HG02588 (cell line): Measurements from ENCODE around the gene OTX2.

ENCODE experiments used
- ATAC-seq: cut with Tn5 transposase; IDR thresholded peaks from one replicate; pipeline ENCODE4 v1.9.1; 2021; ENCODE audit warnings: mild to moderate bottlenecking, moderate library complexity; ENCODE audit not compliant: unreplicated experiment

Gene OTX2

DNA sequence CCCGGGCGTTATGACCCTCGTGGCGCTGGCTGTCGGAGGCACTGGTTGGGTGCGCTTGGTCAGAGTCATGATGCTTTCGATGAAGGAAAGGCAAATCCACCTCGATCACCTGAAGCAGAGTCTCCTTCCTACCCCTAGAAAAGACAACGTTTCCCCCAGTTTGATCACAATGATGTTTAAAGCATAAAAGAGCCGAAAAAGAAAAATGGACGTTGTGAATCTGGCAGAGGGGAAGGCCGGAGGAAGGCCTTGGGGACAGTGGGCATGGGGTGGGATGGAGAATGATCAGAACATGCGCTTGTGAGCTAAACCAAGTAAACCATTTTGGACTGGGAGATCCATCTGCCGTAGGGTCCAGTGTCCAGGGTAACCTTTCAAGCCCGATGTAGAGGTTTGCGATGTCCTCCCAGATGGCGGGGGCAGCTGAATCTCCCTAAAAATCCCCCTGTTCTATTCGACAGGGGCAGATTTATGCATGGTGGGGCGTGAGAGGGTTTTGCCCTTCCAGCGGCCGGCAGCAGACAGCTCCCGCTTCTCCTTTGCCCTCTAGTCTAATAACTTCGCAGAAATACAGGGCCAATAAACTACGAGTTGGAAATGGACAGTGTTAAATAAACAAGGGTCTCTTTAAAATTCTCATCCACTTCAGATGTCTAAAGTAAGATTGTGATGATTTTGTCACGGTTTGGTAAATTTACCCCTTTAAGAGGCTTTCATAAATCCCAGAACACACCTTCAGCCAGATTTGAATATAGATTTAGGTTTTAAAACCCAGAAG lies 2.3 kb upstream of the OTX2 start:
- no peak for ATAC-seq

- ATAC-seq: no peak
Measured at GRCh38 chr14:56811593-56812363, 1.5 kb upstream of the OTX2 start.

GRCh38 chr14:56810836-56811592 lies 735 bp upstream of the OTX2 start:
- ATAC-seq: no peak

DNA sequence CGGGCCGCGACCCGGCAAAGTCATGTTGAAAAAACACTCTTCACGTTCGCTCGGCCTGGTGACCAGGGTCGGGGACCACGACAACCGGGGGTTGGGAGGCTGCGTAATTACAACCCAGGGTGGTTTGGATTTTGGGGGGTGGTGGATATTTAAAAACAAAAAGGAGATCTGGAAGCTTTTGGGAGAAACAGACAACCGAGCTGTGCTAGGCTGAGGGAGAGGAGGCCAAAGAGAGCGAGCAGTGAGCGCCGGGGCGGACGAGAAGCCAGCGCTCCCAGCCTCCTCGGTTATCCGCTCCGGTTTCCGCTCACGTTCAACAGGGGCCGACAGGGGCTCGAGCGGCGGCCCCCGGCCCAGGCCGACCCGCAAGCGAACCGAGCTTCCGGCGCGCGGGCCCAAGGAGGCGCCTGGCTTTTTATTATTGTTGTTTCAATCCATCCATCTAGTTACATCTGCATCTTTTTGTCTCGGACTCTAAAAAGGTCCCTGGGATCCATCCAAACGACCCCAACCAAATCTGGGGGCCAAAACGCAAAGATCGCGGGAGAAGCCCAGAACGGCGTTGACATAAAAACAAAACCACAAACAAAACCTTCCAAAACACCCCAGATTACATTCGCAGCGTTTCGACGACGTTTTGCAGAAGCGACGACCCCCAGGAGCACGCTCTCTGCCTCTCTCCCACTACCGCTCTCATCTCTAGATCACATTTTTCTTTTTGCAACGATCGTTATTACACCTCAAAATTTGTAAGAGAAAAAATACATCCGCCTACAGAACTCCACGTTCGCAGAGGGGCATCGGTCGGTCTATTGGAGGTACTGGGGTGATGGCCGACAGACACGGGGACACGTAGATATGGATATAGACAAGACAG lies 771 bp downstream of the OTX2 start:
- ATAC-seq: no peak

DNA sequence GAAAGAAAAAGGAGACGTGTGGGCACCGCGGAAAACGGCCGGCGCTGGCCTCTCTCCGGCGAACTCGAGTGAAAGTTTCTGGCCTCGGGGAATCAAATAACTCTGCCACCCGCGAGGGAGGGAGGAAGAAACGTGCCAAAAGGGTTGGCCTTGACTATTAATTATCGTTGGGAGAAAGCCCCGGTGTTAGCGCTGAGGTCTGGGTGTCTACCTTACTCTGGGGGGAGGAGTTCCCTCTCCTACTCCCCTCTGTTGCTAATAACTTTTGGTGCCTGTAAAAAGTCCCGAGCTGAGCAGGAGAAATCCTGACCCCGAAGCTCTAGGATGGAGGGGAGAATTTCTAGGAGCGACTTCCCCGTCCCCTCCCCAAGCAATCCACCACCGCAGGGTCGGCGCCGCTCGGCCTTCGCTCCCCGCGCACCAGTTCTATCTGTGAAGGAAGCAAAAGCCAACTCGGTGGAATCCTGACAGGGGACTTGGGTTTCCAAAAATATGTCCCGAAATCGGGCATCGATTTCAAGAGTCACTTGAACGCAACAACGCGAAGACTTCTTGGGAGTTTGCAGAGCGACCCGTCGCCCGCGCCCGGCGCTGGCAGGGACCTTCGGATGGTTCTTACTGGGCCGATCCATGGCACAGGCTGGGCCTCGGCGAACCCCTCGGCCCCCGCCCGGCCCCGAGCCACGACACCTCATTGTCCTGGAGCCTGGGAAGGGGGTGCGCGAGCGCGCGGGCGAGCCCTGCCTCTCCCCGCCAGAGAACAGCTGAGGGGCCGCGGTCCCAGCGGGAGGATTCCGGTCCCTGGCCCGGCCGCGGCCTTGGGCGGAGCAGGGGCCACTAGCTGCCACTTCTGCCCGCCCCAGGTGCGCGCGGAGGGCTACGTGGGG lies 1.7 kb downstream of the OTX2 start:
- ATAC-seq: no peak

- no peak for ATAC-seq
Measured at GRCh38 chr14:56808110-56808382, 2.2 kb downstream of the OTX2 start.

GRCh38 chr14:56807386-56808109 lies 2.7 kb downstream of the OTX2 start:
- ATAC-seq: no peak

DNA sequence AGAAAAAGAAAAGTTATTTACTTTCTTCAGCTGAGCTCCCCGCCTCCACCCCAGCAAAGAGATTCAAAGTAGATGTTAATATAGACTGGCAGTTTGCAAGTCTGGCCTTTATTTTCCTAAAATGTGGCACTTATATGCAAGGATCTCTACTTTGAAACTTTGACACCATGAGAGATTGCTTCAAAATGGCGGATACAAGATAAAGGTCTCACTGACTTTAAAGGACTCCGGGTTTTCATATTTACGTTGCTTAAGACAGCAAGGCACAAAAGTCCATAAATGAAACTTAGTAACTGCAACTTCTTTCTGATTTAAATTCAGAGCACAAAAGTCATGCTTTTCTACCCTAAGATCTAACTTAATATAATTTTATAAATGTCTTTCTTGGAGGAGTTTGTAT lies 3.5 kb downstream of the OTX2 start:
- ATAC-seq: no peak

- no peak for ATAC-seq
Measured at GRCh38 chr14:56805992-56806727, 4.1 kb downstream of the OTX2 start.

DNA sequence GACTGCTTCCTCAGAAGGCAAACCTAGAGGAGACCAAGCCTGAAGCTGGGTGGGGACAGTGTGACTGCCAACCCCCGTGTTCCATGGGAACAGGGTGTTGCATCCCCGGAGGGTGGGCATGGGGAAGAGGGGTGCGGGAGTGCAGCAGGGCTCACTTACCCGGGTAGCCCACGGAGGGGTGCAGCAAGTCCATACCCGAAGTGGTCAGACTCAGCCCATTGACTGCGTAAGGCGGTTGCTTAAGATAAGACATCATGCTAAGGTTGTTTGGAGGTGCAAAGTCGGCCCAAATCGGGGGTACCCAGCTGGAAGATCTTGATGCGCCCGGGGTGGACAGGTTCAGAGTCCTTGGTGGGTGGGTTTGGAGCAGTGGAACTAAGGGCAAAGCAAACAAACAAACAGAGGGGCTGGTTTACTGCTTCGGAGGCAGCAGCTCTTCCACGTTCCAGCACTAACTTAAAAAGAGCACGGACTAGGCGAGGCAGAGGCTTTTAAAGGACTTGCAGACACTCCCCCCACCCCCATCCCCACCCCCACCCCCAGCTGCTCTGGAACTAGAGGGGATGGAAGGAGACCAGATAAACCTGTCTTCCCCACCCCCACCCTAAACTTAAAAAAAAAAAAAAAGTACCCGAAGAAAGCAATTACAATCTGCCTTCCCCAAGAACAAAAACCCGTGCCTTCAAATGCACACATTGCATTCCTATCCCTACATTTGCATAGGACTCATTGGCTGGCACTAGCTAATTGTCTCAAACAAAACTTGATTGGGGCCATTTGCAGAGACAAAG lies 4.9 kb downstream of the OTX2 start:
- ATAC-seq: no peak

- no peak for ATAC-seq
Measured at GRCh38 chr14:56803816-56804535, 6.3 kb downstream of the OTX2 start.

- ATAC-seq: no peak
Measured at GRCh38 chr14:56801920-56802319, 8.4 kb downstream of the OTX2 start.

DNA sequence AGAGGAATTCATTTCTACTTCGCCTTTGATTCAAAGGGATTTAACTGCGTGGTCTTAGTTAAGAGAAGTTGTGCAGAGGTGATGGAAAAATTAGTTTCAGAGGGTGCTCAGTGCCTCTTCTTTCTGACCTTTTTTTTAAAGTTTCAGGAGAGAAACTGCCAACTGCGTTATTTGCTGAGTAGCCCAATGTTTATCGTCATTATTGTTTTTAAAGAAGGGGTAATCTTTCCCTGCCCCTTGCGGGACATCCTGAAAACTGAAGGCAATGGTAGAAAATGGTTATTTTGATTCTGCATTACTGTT lies 11.0 kb downstream of the OTX2 start:
- ATAC-seq: no peak

- ATAC-seq: no peak
Measured at GRCh38 chr14:56798447-56799342, 11.6 kb downstream of the OTX2 start.

- ATAC-seq: no peak
Measured at GRCh38 chr14:56797569-56798446, 12.5 kb downstream of the OTX2 start.
